ENCODE data around the gene CYSTM1.

Gene CYSTM1

GRCh38 chr5:140174465-140175366 is at the start of gene CYSTM1:
Gene CYSTM1, plus strand, starts transcription at chr5:140175188. Its CDS starts 19,278 bp downstream, at chr5:140194466.
- DNase-seq, result peak; percentile 88

- no peak for DNase-seq
Measured at GRCh38 chr5:140125637-140126036, 49.4 kb upstream of the CYSTM1 start, which contains the start of gene IGIP. Gene IGIP, plus strand, starts transcription at chr5:140125937. Its CDS starts 2,540 bp downstream, at chr5:140128477.

GRCh38 chr5:140126315-140127012 is 48.5 kb upstream of the CYSTM1 start:
- DNase-seq, result no peak

- DNase-seq, result no peak
Measured at GRCh38 chr5:140128376-140128775, 46.6 kb upstream of the CYSTM1 start.

GRCh38 chr5:140130949-140131733 is 43.8 kb upstream of the CYSTM1 start:
- DNase-seq, result no peak

GRCh38 chr5:140131967-140132409 is 43.0 kb upstream of the CYSTM1 start:
- no peak for DNase-seq

GRCh38 chr5:140133514-140134167 is 41.3 kb upstream of the CYSTM1 start:
- no peak for DNase-seq

- no peak for DNase-seq
Measured at GRCh38 chr5:140134277-140134935, 40.6 kb upstream of the CYSTM1 start.

GRCh38 chr5:140135127-140135526 is 39.9 kb upstream of the CYSTM1 start:
- DNase-seq, result no peak

GRCh38 chr5:140136624-140137023 is 38.4 kb upstream of the CYSTM1 start:
- no peak for DNase-seq

- no peak for DNase-seq
Measured at GRCh38 chr5:140140435-140140834, 34.6 kb upstream of the CYSTM1 start.

GRCh38 chr5:140141241-140141640 is 33.7 kb upstream of the CYSTM1 start:
- DNase-seq, result no peak

GRCh38 chr5:140142246-140142645 is 32.7 kb upstream of the CYSTM1 start:
- DNase-seq, result no peak

- DNase-seq, result no peak
Measured at GRCh38 chr5:140142856-140143255, 32.1 kb upstream of the CYSTM1 start.

GRCh38 chr5:140143521-140144258 is 31.3 kb upstream of the CYSTM1 start:
- DNase-seq, result no peak

GRCh38 chr5:140145256-140145655 is 29.7 kb upstream of the CYSTM1 start:
- no peak for DNase-seq

- no peak for DNase-seq
Measured at GRCh38 chr5:140145818-140146522, 29.0 kb upstream of the CYSTM1 start.

GRCh38 chr5:140146523-140146842 is 28.5 kb upstream of the CYSTM1 start:
- DNase-seq, result no peak

- DNase-seq, result no peak
Measured at GRCh38 chr5:140147460-140147859, 27.5 kb upstream of the CYSTM1 start.

- no peak for DNase-seq
Measured at GRCh38 chr5:140148508-140148907, 26.5 kb upstream of the CYSTM1 start.

GRCh38 chr5:140150201-140150600 is 24.8 kb upstream of the CYSTM1 start:
- no peak for DNase-seq

All from NCI-H1105 (cell line).